HG03432 (cell line): ENCODE results near the gene TUBB3.
"Not testable (repeated sequence)": the region's sequence is repeated elsewhere in the genome, so short reads cannot be mapped to it uniquely, and the experiment has no call there.

ENCODE experiments used
- ATAC-seq: cut with Tn5 transposase; IDR thresholded peaks from one replicate; pipeline ENCODE4 v1.9.1; 2021; ENCODE audit warnings: mild to moderate bottlenecking, moderate library complexity; ENCODE audit not compliant: unreplicated experiment

Gene TUBB3

GRCh38 chr16:89917773-89918452 is 5.2 kb upstream of the TUBB3 start:
- ATAC-seq = peak; percentile 72

GRCh38 chr16:89918453-89919347 is 4.4 kb upstream of the TUBB3 start, which contains the start of gene MC1R:
MC1R (plus strand) TSS chr16:89918862; CDS start chr16:89919259, 397 bp downstream.
- no peak for ATAC-seq

GRCh38 chr16:89919535-89920406 is 3.4 kb upstream of the TUBB3 start:
- ATAC-seq = no peak

- no peak for ATAC-seq
These were observed 2.4 kb upstream of the TUBB3 start for GRCh38 chr16:89920723-89921122.

- no peak for ATAC-seq
These were observed 1.9 kb upstream of the TUBB3 start for GRCh38 chr16:89921131-89921701.

- ATAC-seq = no peak
These were observed 1.3 kb upstream of the TUBB3 start for GRCh38 chr16:89921702-89922476.

GRCh38 chr16:89922477-89922883 is 662 bp upstream of the TUBB3 start:
- ATAC-seq = no peak

- ATAC-seq = no peak
These were observed 626 bp downstream of the TUBB3 start for GRCh38 chr16:89923640-89924296.

GRCh38 chr16:89924297-89924924 is 1.3 kb downstream of the TUBB3 start:
- ATAC-seq = no peak

- ATAC-seq = no peak
These were observed 1.8 kb downstream of the TUBB3 start for GRCh38 chr16:89924925-89925307.

- ATAC-seq = peak; percentile 9
These were observed 2.5 kb downstream of the TUBB3 start for GRCh38 chr16:89925596-89926079.

- no peak for ATAC-seq
These were observed 8.3 kb downstream of the TUBB3 start for GRCh38 chr16:89931305-89931896.

- no peak for ATAC-seq
These were observed 8.8 kb downstream of the TUBB3 start for GRCh38 chr16:89931964-89932363.

- not testable (repeated sequence) for ATAC-seq
These were observed 10.9 kb downstream of the TUBB3 start for GRCh38 chr16:89934019-89934418.

- no peak for ATAC-seq
These were observed 11.7 kb downstream of the TUBB3 start for GRCh38 chr16:89934611-89935553.

- not testable (repeated sequence) for ATAC-seq
These were observed 12.5 kb downstream of the TUBB3 start for GRCh38 chr16:89935620-89936019.

GRCh38 chr16:89936034-89936433 is 12.9 kb downstream of the TUBB3 start:
- ATAC-seq = no peak
